Tibial nerve (tissue), 4 donors: ENCODE results near the gene CPNE9. TPM values are rescaled to one million over a fixed set of nuclear protein-coding genes. Genes with fewer than 3 reads are reported as not detected.

Experiments
- DNase-seq, 2 donors: peaks; one replicate each; pipeline ENCODE4 v3.0.0-alpha.2; 2019; ENCODE audit warnings: low spot score in 2 of 2
- H3K27ac ChIP-seq, 4 donors: fragments of 200-600 bp; sonication (generic) in 3 of 4; one replicate each; pipeline ENCODE4 v1.5.1; 2017 to 2019; ENCODE audit warnings: mild to moderate bottlenecking in 1 of 4
- H3K27me3 ChIP-seq, 2 donors: fragments of 200-600 bp; sonication (generic) in 1 of 2; one replicate each; pipeline versions ENCODE4 v1.5.1 to v1.6.0; 2017 to 2019
- H3K36me3 ChIP-seq, 3 donors: fragments of 200-600 bp; sonication (generic); one replicate each; pipeline ENCODE4 v1.5.1; 2018 to 2019
- H3K4me1 ChIP-seq, 4 donors: fragments of 200-600 bp; sonication (generic) in 3 of 4; one replicate each; pipeline ENCODE4 v1.5.1; 2017 to 2019
- H3K4me3 ChIP-seq, 4 donors: fragments of 200-600 bp; sonication (generic) in 3 of 4; one replicate each; pipeline ENCODE4 v1.5.1; 2017 to 2019; ENCODE audit warnings: mild to moderate bottlenecking in 1 of 4, moderate library complexity in 1 of 4
- H3K9me3 ChIP-seq, 4 donors: fragments of 200-600 bp; sonication (generic) in 3 of 4; one replicate each; pipeline ENCODE4 v1.5.1; 2017 to 2019
- EP300 ChIP-seq, 2 donors: sonication (generic); formaldehyde crosslinking; IDR thresholded peaks; one replicate each; pipeline ENCODE4 v1.6.1; 2017; ENCODE audit warnings: antibody characterized with exemption in 2 of 2, mild to moderate bottlenecking in 1 of 2
- POLR2A ChIP-seq, 2 donors: fragments of 450-650 bp; IDR thresholded peaks; one replicate each; pipeline ENCODE4 v1.6.1; 2017; ENCODE audit warnings: antibody characterized with exemption in 2 of 2, mild to moderate bottlenecking in 2 of 2, moderate library complexity in 2 of 2
- WGBS, 2 donors: methylation state at CpG; one replicate each; pipeline ENCODE4 v1.1.5; 2018; 5-methylcytosine and 5-hydroxymethylcytosine counted together
- total RNA-seq, 4 donors: library from RNA; depleted of rRNA; stranded (reverse); fragments of >200 nt; gene quantifications; one replicate each; pipeline ENCODE4 v1.1.0, GENCODE V29; 2016
- TF ChIP-seq, protein P1 (sequence below), 5 experiments: fragments of 200-600 bp in 3 of 5; fragments of 450-650 bp in 2 of 5; sonication (generic) in 3 of 5; IDR thresholded peaks; one replicate each; pipeline ENCODE4 v1.5.1; 2016 to 2019; ENCODE audit warnings: antibody characterized with exemption in 5 of 5, mild to moderate bottlenecking in 3 of 5, moderate library complexity in 2 of 5

CPNE9 gene
- total RNA-seq, 4 donors from 2014 or later = not detected

DNA sequence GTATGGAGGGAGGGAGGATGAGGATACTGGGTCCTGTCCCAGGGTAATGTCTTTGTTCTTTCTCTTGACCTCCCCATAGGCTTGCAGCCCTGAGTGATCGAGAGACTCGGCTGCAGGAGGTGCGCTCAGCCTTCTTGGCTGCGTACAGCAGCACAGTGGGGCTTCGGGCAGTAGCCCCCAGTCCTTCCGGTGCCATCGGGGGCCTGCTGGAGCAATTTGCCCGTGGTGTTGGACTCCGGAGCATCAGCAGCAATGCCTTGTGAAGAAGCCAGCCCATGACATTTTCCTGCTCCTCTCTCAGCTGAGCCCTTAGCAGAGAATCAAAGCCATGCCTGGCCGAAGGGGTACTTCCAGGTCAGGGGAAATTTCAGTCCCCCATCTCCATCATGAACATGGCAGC, 1.9 kb upstream of the CPNE9 start:
- no peak for DNase-seq
- H3K9me3 ChIP-seq = no peaks in the 10 kb centered on the region
- WGBS, 2 donors = 97 to 99% methylated on average over 8 to 10 of the region's 10 CpGs
- H3K27me3 ChIP-seq = peaks cover 0 to 12% of the 10 kb centered on the region in 2 donors
- no peak overlapping the region for H3K27ac ChIP-seq
- peaks cover 0 to 21% (median 11%) of the 10 kb centered on the region in 4 donors for H3K4me1 ChIP-seq
- H3K36me3 ChIP-seq = peaks cover 0 to 67% (median 11%) of the 10 kb centered on the region in 3 donors
- H3K4me3 ChIP-seq = no peak overlapping the region
- TF ChIP-seq EP300 (IDR thresholded peaks at IDR 0.05) (no peak), POLR2A (IDR thresholded peaks at IDR 0.05) (no peak)
- TF ChIP-seq, protein P1, sequence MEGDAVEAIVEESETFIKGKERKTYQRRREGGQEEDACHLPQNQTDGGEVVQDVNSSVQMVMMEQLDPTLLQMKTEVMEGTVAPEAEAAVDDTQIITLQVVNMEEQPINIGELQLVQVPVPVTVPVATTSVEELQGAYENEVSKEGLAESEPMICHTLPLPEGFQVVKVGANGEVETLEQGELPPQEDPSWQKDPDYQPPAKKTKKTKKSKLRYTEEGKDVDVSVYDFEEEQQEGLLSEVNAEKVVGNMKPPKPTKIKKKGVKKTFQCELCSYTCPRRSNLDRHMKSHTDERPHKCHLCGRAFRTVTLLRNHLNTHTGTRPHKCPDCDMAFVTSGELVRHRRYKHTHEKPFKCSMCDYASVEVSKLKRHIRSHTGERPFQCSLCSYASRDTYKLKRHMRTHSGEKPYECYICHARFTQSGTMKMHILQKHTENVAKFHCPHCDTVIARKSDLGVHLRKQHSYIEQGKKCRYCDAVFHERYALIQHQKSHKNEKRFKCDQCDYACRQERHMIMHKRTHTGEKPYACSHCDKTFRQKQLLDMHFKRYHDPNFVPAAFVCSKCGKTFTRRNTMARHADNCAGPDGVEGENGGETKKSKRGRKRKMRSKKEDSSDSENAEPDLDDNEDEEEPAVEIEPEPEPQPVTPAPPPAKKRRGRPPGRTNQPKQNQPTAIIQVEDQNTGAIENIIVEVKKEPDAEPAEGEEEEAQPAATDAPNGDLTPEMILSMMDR (IDR thresholded peaks at IDR 0.05) = no peak

DNA sequence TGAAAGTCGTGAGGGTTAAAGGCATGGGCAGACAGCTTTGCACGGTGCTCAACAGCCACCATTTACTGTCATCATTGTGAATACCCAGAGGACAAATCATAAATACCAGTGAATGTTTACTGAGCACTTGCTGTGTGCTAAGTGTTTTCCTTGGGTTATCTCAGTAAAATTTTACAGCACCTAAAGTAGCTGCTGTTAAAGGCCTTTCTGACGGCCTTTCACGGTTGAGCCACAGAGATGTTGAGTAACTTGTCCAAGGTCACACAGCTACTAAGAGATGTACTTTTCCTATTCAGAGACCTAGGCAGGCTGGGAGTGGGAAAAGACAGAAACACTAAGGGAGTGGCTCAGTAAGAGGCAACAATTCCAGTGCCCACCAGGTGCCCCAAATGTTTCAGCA, 393 bp upstream of the CPNE9 start:
- Histone ChIP-seq H3K9me3 (no peaks in the 10 kb centered on the region), H3K27me3 (peaks cover 0 to 12% of the 10 kb centered on the region in 2 donors), H3K27ac (no peak overlapping the region), H3K4me1 (peaks cover 0 to 21% (median 11%) of the 10 kb centered on the region in 4 donors), H3K36me3 (peaks cover 0 to 51% (median 11%) of the 10 kb centered on the region in 3 donors), H3K4me3 (no peak overlapping the region)
- 85 to 88% methylated on average over 4 of the region's 4 CpGs for WGBS, 2 donors
- DNase-seq = no peak
- TF ChIP-seq, protein P1 (IDR thresholded peaks at IDR 0.05) = no peak

DNA sequence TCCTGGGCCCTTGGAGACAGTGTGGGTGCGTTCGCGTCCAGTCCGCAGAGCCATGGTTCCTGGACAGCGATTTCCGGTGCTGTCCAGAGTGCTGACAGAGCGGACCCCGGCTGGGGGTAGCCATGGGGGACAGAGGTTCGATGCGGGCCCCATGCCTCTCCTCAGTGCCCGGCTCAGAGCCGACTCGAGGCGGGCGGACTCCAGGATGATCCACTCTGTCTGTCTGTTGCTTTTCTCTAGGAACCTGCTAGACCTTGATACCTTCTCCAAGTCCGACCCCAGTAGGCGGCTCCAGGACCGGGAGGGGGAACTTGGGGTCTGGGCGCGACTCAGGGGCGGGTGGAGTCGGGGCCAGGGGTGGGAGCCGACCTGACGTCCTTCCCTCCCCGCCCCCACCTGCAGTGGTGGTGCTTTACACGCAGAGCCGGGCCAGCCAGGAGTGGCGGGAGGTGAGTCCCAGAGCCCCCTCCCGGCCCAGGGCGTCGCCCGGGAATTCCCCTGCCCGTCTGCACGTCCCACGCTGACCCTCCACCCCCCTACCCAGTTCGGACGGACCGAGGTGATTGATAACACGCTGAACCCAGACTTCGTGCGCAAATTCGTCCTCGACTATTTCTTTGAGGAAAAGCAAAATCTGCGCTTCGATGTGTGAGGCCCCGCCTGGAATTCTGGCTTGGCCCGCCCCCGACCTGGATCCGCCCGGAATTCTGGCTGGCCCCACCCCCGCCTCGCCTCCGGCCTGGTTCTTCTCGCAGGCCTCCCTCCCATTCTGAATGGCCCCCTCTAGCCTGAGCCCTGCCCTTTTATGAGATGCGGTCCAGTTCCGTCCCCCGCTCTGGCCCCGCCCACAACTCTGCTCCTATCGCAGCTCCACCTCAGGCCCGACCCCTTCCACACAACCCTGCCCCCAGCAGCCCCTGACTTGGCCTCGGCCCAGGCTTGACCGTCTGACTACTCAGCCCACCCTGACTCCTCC, 1.0 kb downstream of the CPNE9 start:
- WGBS, 2 donors = 2 to 3% methylated on average over 35 to 58 of the region's 62 CpGs
- H3K27me3 ChIP-seq = peaks cover 0 to 12% of the 10 kb centered on the region in 2 donors
- DNase-seq = no peak
- peak overlapping the region in 3 of 4 donors; percentile 11 to 41 (median 12) for H3K4me3 ChIP-seq
- H3K9me3 ChIP-seq = no peaks in the 10 kb centered on the region
- no peak overlapping the region for H3K27ac ChIP-seq
- H3K4me1 ChIP-seq = peaks cover 0 to 21% (median 11%) of the 10 kb centered on the region in 4 donors
- H3K36me3 ChIP-seq = peaks cover 0 to 38% (median 11%) of the 10 kb centered on the region in 3 donors
- no peak for TF ChIP-seq POLR2A (IDR thresholded peaks at IDR 0.05)
- TF ChIP-seq EP300 (IDR thresholded peaks at IDR 0.05) = no peak
- TF ChIP-seq, protein P1 (IDR thresholded peaks at IDR 0.05) = no peak

DNA sequence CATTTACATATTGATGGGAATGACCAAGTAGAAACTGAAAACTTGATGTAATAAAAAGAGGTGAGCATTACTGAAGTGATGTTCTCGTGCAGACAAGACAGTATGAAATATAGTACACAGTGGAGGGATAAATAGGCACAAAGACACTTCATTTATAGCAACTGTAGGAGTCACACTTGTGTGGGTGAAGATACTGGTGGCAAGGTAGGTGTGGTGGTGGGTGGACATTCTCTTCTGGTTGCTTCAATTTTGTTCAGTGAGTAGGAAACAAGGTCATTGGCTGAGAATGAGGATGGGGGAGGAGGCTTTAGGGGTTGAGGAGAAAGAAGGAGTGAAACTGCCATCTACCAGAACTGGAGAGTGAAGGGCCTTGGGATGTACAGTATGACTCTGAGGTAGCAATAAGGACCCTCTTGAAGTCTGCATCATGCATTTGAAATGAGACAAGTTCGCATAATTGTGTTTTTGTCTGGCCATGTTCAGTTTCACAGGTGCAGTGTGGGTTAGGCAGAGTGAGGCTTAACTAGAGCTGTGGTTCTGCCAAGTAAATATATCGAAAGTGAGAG, 6.6 kb downstream of the CPNE9 start:
- H3K27ac ChIP-seq = no peak overlapping the region
- no peak for DNase-seq

More for the DNA sequence above, 6.6 kb downstream of the CPNE9 start:
- H3K36me3 ChIP-seq = no peaks in the 10 kb centered on the region
- H3K4me3 ChIP-seq = no peak overlapping the region
- H3K27me3 ChIP-seq = no peaks in the 10 kb centered on the region
- no peaks in the 10 kb centered on the region for H3K9me3 ChIP-seq
- peaks cover 0 to 5% (median 0%) of the 10 kb centered on the region in 4 donors for H3K4me1 ChIP-seq
- 81 to 83% methylated on average over 3 of the region's 3 CpGs for WGBS, 2 donors
- TF ChIP-seq POLR2A (IDR thresholded peaks at IDR 0.05) = no peak
- TF ChIP-seq EP300 (IDR thresholded peaks at IDR 0.05) = no peak
- TF ChIP-seq, protein P1 (IDR thresholded peaks at IDR 0.05) = no peak
